H9 (cell line): ENCODE data around the gene ARAF. TPM values are rescaled to one million over a fixed set of nuclear protein-coding genes. Genes with fewer than 3 reads are reported as not detected.

Experiments used
- DNase-seq: peaks from one replicate; pipeline ENCODE4 v3.0.0-alpha.2; 2017
- H2AFZ ChIP-seq: one replicate; pipeline ENCODE4 v1.6.1; 2013; ENCODE audit warnings: mild to moderate bottlenecking, low read length, control low read depth, moderate library complexity
- H2AK5ac ChIP-seq: 2 replicates; pipeline ENCODE4 v1.6.1; 2013; ENCODE audit warnings: low read length, control low read depth, mixed read lengths; ENCODE audit not compliant: insufficient read length
- H2BK120ac ChIP-seq: one replicate; pipeline ENCODE4 v1.6.1; 2013; ENCODE audit warnings: low read depth, mild to moderate bottlenecking, low read length, control low read depth, inconsistent platforms; ENCODE audit not compliant: poor library complexity, severe bottlenecking
- H2BK12ac ChIP-seq: 2 replicates; pipeline ENCODE4 v1.6.1; 2013; ENCODE audit warnings: low read length, control low read depth, mixed read lengths, low read depth; ENCODE audit not compliant: insufficient read length
- H2BK15ac ChIP-seq: 2 replicates; pipeline ENCODE4 v1.6.1; 2013; ENCODE audit warnings: low read depth, low read length, control low read depth
- H2BK20ac ChIP-seq: one replicate; pipeline ENCODE4 v1.6.1; 2013; ENCODE audit warnings: low read depth, mild to moderate bottlenecking, low read length, control low read depth, inconsistent platforms; ENCODE audit not compliant: poor library complexity, severe bottlenecking
- H2BK5ac ChIP-seq: 2 replicates; pipeline ENCODE4 v1.6.1; 2013; ENCODE audit warnings: low read length, control low read depth, mixed read lengths; ENCODE audit not compliant: insufficient read length
- H3K14ac ChIP-seq: 2 replicates; pipeline ENCODE4 v1.6.1; 2013; ENCODE audit warnings: low read length, control low read depth; ENCODE audit not compliant: insufficient read depth
- H3K18ac ChIP-seq: 2 replicates; pipeline ENCODE4 v1.6.1; 2013; ENCODE audit warnings: low read depth, mild to moderate bottlenecking, mixed read lengths, low read length, control low read depth; ENCODE audit not compliant: insufficient read length
- H3K23ac ChIP-seq: 2 replicates; pipeline ENCODE4 v1.6.1; 2013; ENCODE audit warnings: low read length, control low read depth, mixed read lengths, low read depth; ENCODE audit not compliant: insufficient read length
- H3K23me2 ChIP-seq: 2 replicates; pipeline ENCODE4 v1.6.1; 2013; ENCODE audit warnings: low read depth, mild to moderate bottlenecking, mixed read lengths, low read length, control low read depth; ENCODE audit not compliant: insufficient read length, poor library complexity, severe bottlenecking
- H3K27ac ChIP-seq: 2 replicates; pipeline ENCODE4 v1.5.1; 2013; ENCODE audit warnings: low read length, control low read depth, mixed read lengths, low read depth; ENCODE audit not compliant: insufficient read length
- H3K27me3 ChIP-seq: 2 replicates; pipeline ENCODE4 v1.6.1; 2013; ENCODE audit warnings: low read length, control low read depth, inconsistent platforms; ENCODE audit not compliant: insufficient read depth
- H3K4ac ChIP-seq: 2 replicates; pipeline ENCODE4 v1.6.1; 2013; ENCODE audit warnings: low read depth, mild to moderate bottlenecking, control low read depth, inconsistent platforms, low read length, moderate library complexity
- H3K4me1 ChIP-seq: 2 replicates; pipeline ENCODE4 v1.6.1; 2013; ENCODE audit warnings: low read length, control low read depth, inconsistent platforms; ENCODE audit not compliant: insufficient read depth
- H3K4me2 ChIP-seq: 2 replicates; pipeline ENCODE4 v1.6.1; 2013; ENCODE audit warnings: low read length, control low read depth, mixed read lengths; ENCODE audit not compliant: insufficient read length, insufficient read depth
- H3K56ac ChIP-seq: 2 replicates; pipeline ENCODE4 v1.6.1; 2013; ENCODE audit warnings: low read depth, mild to moderate bottlenecking, mixed read lengths, low read length, control low read depth; ENCODE audit not compliant: insufficient read length
- H3K79me1 ChIP-seq: 2 replicates; pipeline ENCODE4 v1.6.1; 2013; ENCODE audit warnings: low read depth, mild to moderate bottlenecking, moderate library complexity, low read length, control low read depth, inconsistent platforms; ENCODE audit not compliant: insufficient read depth, poor library complexity, severe bottlenecking
- H3K79me2 ChIP-seq: 2 replicates; pipeline ENCODE4 v1.6.1; 2013; ENCODE audit warnings: low read length, control low read depth, inconsistent platforms; ENCODE audit not compliant: insufficient read depth
- H3K9ac ChIP-seq: 2 replicates; pipeline ENCODE4 v1.6.1; 2013; ENCODE audit warnings: low read length, control low read depth, mixed read lengths; ENCODE audit not compliant: insufficient read length; ENCODE audit errors: extremely low read depth
- H3K9me3 ChIP-seq: one replicate; pipeline ENCODE4 v1.6.1; 2013; ENCODE audit warnings: low read depth, low read length, inconsistent platforms; ENCODE audit not compliant: control insufficient read depth
- H3T11ph ChIP-seq: one replicate; pipeline ENCODE4 v1.6.1; 2013; ENCODE audit warnings: mild to moderate bottlenecking, low read length, control low read depth, inconsistent platforms
- H4K20me1 ChIP-seq: one replicate; pipeline ENCODE4 v1.6.1; 2013; ENCODE audit not compliant: control insufficient read depth, insufficient read length, insufficient read depth
- H4K5ac ChIP-seq: 2 replicates; pipeline ENCODE4 v1.6.1; 2013; ENCODE audit warnings: low read depth, mild to moderate bottlenecking, mixed read lengths, low read length, control low read depth; ENCODE audit not compliant: insufficient read length
- H4K8ac ChIP-seq: replicated peaks from 2 replicates; pipeline ENCODE4 v1.6.1; 2013; ENCODE audit warnings: low read length, control low read depth, mixed read lengths, low read depth; ENCODE audit not compliant: insufficient read length
- H4K91ac ChIP-seq: 2 replicates; pipeline ENCODE4 v1.6.1; 2013; ENCODE audit warnings: low read depth, mild to moderate bottlenecking, moderate library complexity, mixed read lengths, low read length, control low read depth; ENCODE audit not compliant: insufficient read length
- H3K27ac Mint-ChIP-seq, 3 experiments: 2 replicates in 2 of 3; 3 replicates in 1 of 3; pipeline ENCODE4 v1.8.0; 2020 to 2021; ENCODE audit warnings: mixed read lengths in 3 of 3, mild to moderate bottlenecking in 1 of 3, moderate library complexity in 1 of 3
- H3K27me3 Mint-ChIP-seq: 2 replicates; pipeline ENCODE4 v1.8.0; 2021; ENCODE audit warnings: low read depth, mild to moderate bottlenecking, moderate library complexity, mixed read lengths
- H3K36me3 Mint-ChIP-seq, 3 experiments: 2 replicates in 2 of 3; 3 replicates in 1 of 3; pipeline ENCODE4 v1.8.0; 2020 to 2021; ENCODE audit warnings: low read depth in 3 of 3, mixed read lengths in 3 of 3; ENCODE audit not compliant: insufficient read depth in 1 of 3
- H3K4me1 Mint-ChIP-seq, 2 experiments: 2 replicates each; pipeline ENCODE4 v1.8.0; 2020; ENCODE audit warnings: mixed read lengths in 2 of 2
- H3K4me3 Mint-ChIP-seq, 2 experiments: 2 replicates in 1 of 2; 3 replicates in 1 of 2; pipeline ENCODE4 v1.8.0; 2020 to 2021; ENCODE audit warnings: mild to moderate bottlenecking in 2 of 2, mixed read lengths in 2 of 2, moderate library complexity in 1 of 2
- H3K9me3 Mint-ChIP-seq, 2 experiments: 2 replicates in 1 of 2; 3 replicates in 1 of 2; pipeline ENCODE4 v1.8.0; 2020; ENCODE audit warnings: mild to moderate bottlenecking in 2 of 2, mixed read lengths in 2 of 2, moderate library complexity in 1 of 2
- WGBS: extraction: QIAGEN DNeasy Blood & Tissue Kit; methylation state at CpG from one replicate; pipeline ENCODE4 v1.1.7; 2013; ENCODE audit warnings: missing lambda C conversion rate, low lambda C conversion rate, mixed read lengths; ENCODE audit not compliant: insufficient read length; ENCODE audit errors: extremely low coverage; 5-methylcytosine and 5-hydroxymethylcytosine counted together
- total RNA-seq: library from RNA; stranded (reverse); gene quantifications from 2 replicates; pipeline ENCODE4 v1.2.1, GENCODE V29; 2021
- TF ChIP-seq, protein P1 (sequence below): fragments of 200-600 bp; sonication (generic); conservative IDR thresholded peaks from 3 replicates; pipeline ENCODE4 v1.8.0; 2021; ENCODE audit warnings: antibody characterized with exemption, mild to moderate bottlenecking

Gene ARAF
- total RNA-seq, 1 experiment from 2014 or later = 48.1 TPM

DNA sequence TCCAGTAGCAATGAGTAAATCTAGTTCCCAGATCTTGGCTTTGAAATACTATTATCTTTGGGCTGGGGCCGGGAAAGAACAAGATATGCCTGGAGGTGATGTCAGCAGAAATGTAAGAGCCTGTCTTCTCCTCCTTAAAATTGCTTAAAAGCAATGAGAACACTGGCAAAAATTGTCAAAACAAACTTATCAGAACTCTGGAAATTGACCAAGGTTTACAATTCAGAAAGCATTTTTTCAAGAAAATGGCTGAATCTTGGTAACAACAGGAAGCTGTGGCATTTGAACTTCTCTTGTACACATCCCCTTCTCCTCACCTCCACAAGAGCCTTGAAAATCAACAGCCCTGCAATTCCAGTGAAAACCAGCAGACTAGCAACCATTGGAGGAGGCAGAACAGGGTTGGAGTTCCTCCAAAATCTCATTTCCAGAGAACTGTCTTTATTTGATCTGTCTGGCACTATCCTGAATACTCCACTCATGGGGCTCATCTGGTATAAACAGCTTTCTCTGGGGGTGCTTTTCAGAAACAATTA lies 34.8 kb downstream of the ARAF start:
- Histone ChIP-seq H3T11ph (no peak overlapping the region), H3K27me3 (no peaks in the 10 kb centered on the region), H3K9me3 (peaks cover 10% of the 10 kb centered on the region), H2BK20ac (no peak overlapping the region), H3K23me2 (no peaks in the 10 kb centered on the region), H3K79me1 (no peaks in the 10 kb centered on the region), H3K56ac (no peak overlapping the region), H2BK5ac (no peak overlapping the region), H3K4me2 (no peak overlapping the region), H3K27ac (no peak overlapping the region), H4K91ac (no peak overlapping the region), H4K20me1 (no peaks in the 10 kb centered on the region), H2AFZ (no peak overlapping the region), H3K4ac (no peak overlapping the region), H2BK120ac (no peak overlapping the region), H4K5ac (no peak overlapping the region), H2BK15ac (no peak overlapping the region), H2AK5ac (no peak overlapping the region), H2BK12ac (no peak overlapping the region), H3K18ac (no peak overlapping the region), H3K9ac (no peak overlapping the region), H3K79me2 (no peaks in the 10 kb centered on the region), H3K14ac (no peak overlapping the region), H3K23ac (no peak overlapping the region), H4K8ac (no peak overlapping the region), H3K4me1 (no peaks in the 10 kb centered on the region)
- H3K27ac Mint-ChIP-seq = 0 out of 7 replicates have a peak overlapping the region, but pooled peaks of 1 of the 3 experiments have one; percentile 37
- H3K4me1 Mint-ChIP-seq = no peaks in the 10 kb centered on the region; a peak in 1 of 4 replicates
- no peak overlapping the region for H3K4me3 Mint-ChIP-seq
- TF ChIP-seq, protein P1, sequence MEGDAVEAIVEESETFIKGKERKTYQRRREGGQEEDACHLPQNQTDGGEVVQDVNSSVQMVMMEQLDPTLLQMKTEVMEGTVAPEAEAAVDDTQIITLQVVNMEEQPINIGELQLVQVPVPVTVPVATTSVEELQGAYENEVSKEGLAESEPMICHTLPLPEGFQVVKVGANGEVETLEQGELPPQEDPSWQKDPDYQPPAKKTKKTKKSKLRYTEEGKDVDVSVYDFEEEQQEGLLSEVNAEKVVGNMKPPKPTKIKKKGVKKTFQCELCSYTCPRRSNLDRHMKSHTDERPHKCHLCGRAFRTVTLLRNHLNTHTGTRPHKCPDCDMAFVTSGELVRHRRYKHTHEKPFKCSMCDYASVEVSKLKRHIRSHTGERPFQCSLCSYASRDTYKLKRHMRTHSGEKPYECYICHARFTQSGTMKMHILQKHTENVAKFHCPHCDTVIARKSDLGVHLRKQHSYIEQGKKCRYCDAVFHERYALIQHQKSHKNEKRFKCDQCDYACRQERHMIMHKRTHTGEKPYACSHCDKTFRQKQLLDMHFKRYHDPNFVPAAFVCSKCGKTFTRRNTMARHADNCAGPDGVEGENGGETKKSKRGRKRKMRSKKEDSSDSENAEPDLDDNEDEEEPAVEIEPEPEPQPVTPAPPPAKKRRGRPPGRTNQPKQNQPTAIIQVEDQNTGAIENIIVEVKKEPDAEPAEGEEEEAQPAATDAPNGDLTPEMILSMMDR = no peak
- H3K9me3 Mint-ChIP-seq = peaks cover 50 to 65% of the 10 kb centered on the region in 2 experiments
- H3K36me3 Mint-ChIP-seq = peaks cover 6 to 8% (median 7%) of the 10 kb centered on the region in 3 experiments; a peak in 4 of 7 replicates
- DNase-seq = no peak
- no peaks in the 10 kb centered on the region for H3K27me3 Mint-ChIP-seq
- WGBS = no CpG with 5 or more reads among the region's 1 CpG
